Heart left ventricle (tissue), 16 donors: ENCODE results near the gene PASK. TPM values are rescaled to one million over a fixed set of nuclear protein-coding genes. Genes with fewer than 3 reads are reported as not detected.

Source experiments
- ATAC-seq, 4 donors: fragments of 200-7000 bp; cut with Tn5 transposase; one replicate each; pipeline ENCODE4 v1.9.1; 2020 to 2022; ENCODE audit warnings: moderate library complexity in 4 of 4, mild to moderate bottlenecking in 3 of 4, moderate number of reproducible peaks in 1 of 4
- DNase-seq, 5 donors: peaks; one replicate each; pipeline ENCODE4 v3.0.0-alpha.2; 2020
- H3K27ac ChIP-seq, 12 donors: fragments of 200-600 bp; sonication (generic) in 4 of 12; one replicate each; pipeline versions ENCODE4 v1.5.0 to v1.8.0; 2016 to 2022; ENCODE audit warnings: mild to moderate bottlenecking in 2 of 12
- H3K27me3 ChIP-seq, 9 donors: fragments of 200-600 bp; sonication (generic) in 2 of 9; one replicate each; pipeline versions ENCODE4 v1.5.1 to v1.8.0; 2016 to 2022; ENCODE audit warnings: mild to moderate bottlenecking in 3 of 9
- H3K36me3 ChIP-seq, 9 donors: fragments of 200-600 bp; sonication (generic) in 2 of 9; one replicate each; pipeline versions ENCODE4 v1.5.0 to v1.8.0; 2018 to 2022; ENCODE audit warnings: mild to moderate bottlenecking in 2 of 9
- H3K4me1 ChIP-seq, 12 donors: fragments of 200-600 bp; sonication (generic) in 4 of 12; one replicate each; pipeline versions ENCODE4 v1.5.0 to v1.8.0; 2016 to 2022; ENCODE audit warnings: mild to moderate bottlenecking in 3 of 12
- H3K4me3 ChIP-seq, 12 donors: fragments of 200-600 bp; sonication (generic) in 4 of 12; one replicate each; pipeline versions ENCODE4 v1.5.0 to v1.8.0; 2017 to 2022; ENCODE audit warnings: mild to moderate bottlenecking in 9 of 12, moderate library complexity in 4 of 12
- H3K9me3 ChIP-seq, 12 donors: fragments of 200-600 bp; sonication (generic) in 4 of 12; one replicate each; pipeline versions ENCODE4 v1.5.0 to v1.8.0; 2016 to 2022; ENCODE audit warnings: mild to moderate bottlenecking in 1 of 12
- CTCF ChIP-seq, 12 donors: fragments of 200-600 bp; sonication (generic) in 4 of 12; IDR thresholded peaks; one replicate each; pipeline versions ENCODE4 v1.5.0 to v1.8.0; 2018 to 2022; ENCODE audit warnings: antibody characterized with exemption in 12 of 12, mild to moderate bottlenecking in 5 of 12
- POLR2A ChIP-seq, 2 donors: fragments of 450-650 bp; IDR thresholded peaks; one replicate each; pipeline ENCODE4 v1.6.1; 2017; ENCODE audit warnings: antibody characterized with exemption in 2 of 2, mild to moderate bottlenecking in 2 of 2, moderate library complexity in 2 of 2
- WGBS, 4 donors: extraction: QIAGEN DNeasy Blood & Tissue Kit in 2 of 4; methylation state at CpG; one replicate each; pipeline versions ENCODE4 v1.1.5 to v1.1.7; 2013 to 2018; 5-methylcytosine and 5-hydroxymethylcytosine counted together
- intact Hi-C, 10 donors: fragments of 100-400 bp; cut with DNase I; formaldehyde crosslinking; loops; one replicate each; pipeline versions ENCODE4 v1.11.1 to v1.14.2; 2022
- polyA plus RNA-seq, 2 donors: library from polyadenylated mRNA; stranded (reverse); fragments of 200-250 nt; gene quantifications; one replicate each; pipeline ENCODE4 v1.2.3, GENCODE V29; 2013
- total RNA-seq, 9 donors: library from RNA; depleted of rRNA in 2 of 9; stranded (reverse); fragments of >200 nt in 2 of 9; fragmentation: NEBNext Ultra II Directional in 3 of 9; extraction: Animal tissue kit (Norgen Biotek cat#: 25700) in 3 of 9; gene quantifications; one replicate each; pipeline versions ENCODE4 v1.1.0 to v1.2.4, GENCODE V29; 2016 to 2023
- donor health status: ischemic (EF 13 %, LVEDD 7.1; RV severe dilation, severe dysfunction).
- donor health status: healthy with polysubstance abuse.
- donor health status: DM: no; HTN: yes; CAD: no.
- donor health status: DM: no; HTN: no; CAD: no.
- donor health status: ischemic (EF 25% LVEDD 6.9; RV normal size, moderate dysfunction).
- donor health status: ischemic (EF 25% LVEDD 5.7; RV mildly dilated, moderate dysfunction).
- donor health status: healthy.
- donor health status: DM: yes; HTN: yes; CAD: no.
- donor health status: ischemic (EF 35%, LVEDD 5.7; RV mildly dilated, moderate dysfunction).
- donor health status: nonischemic (EF 11% LVEDD 7.7; RV severe dilation, severe dysfunction).
- donor health status: DM: yes; HTN: yes; CAD: no.
- donor health status: PGD.
- donor health status: ischemic (EF 29% LVEDD 5.4; RV normal size, mild dysfunction).
- donor health status: nonischemic (EF 23%, LVEDD 6.1; RV moderate dilation, normal function).

PASK gene
- total and polyA plus RNA-seq, 11 donors = 0.60 to 6.3 (median 1.6) TPM

DNA sequence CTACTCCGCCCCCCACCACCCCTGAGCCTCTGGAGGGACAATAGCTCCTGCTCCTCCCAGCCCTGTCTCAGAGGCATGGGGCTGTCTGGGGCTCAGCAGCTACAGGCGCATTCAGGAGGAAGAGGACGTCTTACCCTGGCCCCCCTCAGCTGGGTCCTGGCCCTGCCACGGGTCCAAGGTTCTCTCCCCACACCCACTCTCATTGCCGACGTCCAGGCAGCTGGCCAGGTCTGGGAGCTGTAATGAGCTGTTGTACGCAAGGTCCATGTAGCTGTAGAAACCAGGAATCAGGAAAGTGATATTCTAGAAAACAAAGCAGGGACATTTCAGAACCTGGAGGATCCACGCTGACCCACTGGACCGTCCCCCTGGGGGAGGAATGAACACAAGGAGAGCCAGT is 13.5 kb downstream of the PASK start:
- DNase-seq = no peak
- 79 to 88% (median 84%) methylated on average over 9 of the region's 9 CpGs for WGBS, 4 donors
- H3K4me1 ChIP-seq = no peaks in the 10 kb centered on the region

DNA sequence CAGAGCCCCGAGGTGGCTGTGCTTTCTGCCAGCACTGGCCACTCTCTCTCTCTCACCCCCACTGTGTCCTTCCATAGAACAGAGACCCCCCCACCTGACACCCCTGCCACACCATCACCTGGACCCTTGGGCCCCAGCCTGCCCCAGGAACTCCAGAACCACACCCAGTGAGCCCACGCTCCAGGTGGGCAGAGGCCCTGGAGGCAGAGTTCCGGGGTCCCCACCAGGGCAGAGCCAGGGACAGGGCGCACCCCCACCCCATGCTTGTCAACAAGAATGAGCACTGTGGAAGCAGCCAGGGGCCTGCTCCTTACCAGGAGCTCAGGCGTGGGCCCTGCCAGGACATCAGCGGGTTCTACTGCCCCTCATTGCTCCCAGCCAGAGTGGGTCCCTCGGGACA is 14.6 kb downstream of the PASK start:
- intact Hi-C loops = no loop called here
- Histone ChIP-seq H3K27ac (no peak overlapping the region), H3K36me3 (peaks cover 0 to 12% (median 0%) of the 10 kb centered on the region in 9 donors), H3K9me3 (no peaks in the 10 kb centered on the region), H3K27me3 (no peaks in the 10 kb centered on the region), H3K4me3 (no peak overlapping the region), H3K4me1 (no peaks in the 10 kb centered on the region)
- no peak for ATAC-seq
- WGBS, 4 donors = 84 to 97% (median 91%) methylated on average over 3 to 7 of the region's 7 CpGs
- TF ChIP-seq POLR2A (IDR thresholded peaks at IDR 0.05) = no peak
- TF ChIP-seq CTCF (IDR thresholded peaks at IDR 0.05) = no peak
- no peak for DNase-seq

More for the DNA sequence above, 13.5 kb downstream of the PASK start:
- intact Hi-C loops = no loop called here
- no peak overlapping the region for H3K27ac ChIP-seq
- no peak overlapping the region for H3K4me3 ChIP-seq
- TF ChIP-seq CTCF (IDR thresholded peaks at IDR 0.05) (no peak), POLR2A (IDR thresholded peaks at IDR 0.05) (no peak)
- no peak for ATAC-seq
- H3K9me3 ChIP-seq = no peaks in the 10 kb centered on the region
- H3K36me3 ChIP-seq = peaks cover 0 to 12% (median 0%) of the 10 kb centered on the region in 9 donors
- no peaks in the 10 kb centered on the region for H3K27me3 ChIP-seq

- 94 to 97% (median 95%) methylated on average over 8 to 10 of the region's 10 CpGs for WGBS, 4 donors
- H3K9me3 ChIP-seq = no peaks in the 10 kb centered on the region
- DNase-seq = no peak
Measured at GRCh38 chr2:241133436-241133820, 15.8 kb downstream of the PASK start.

More at GRCh38 chr2:241133436-241133820, 15.8 kb downstream of the PASK start:
- no peak overlapping the region for H3K4me3 ChIP-seq
- H3K27ac ChIP-seq = no peak overlapping the region
- intact Hi-C loops = no loop called here
- H3K36me3 ChIP-seq = peaks cover 0 to 8% (median 0%) of the 10 kb centered on the region in 9 donors
- H3K27me3 ChIP-seq = no peaks in the 10 kb centered on the region
- TF ChIP-seq CTCF (IDR thresholded peaks at IDR 0.05) = no peak
- TF ChIP-seq POLR2A (IDR thresholded peaks at IDR 0.05) = no peak
- ATAC-seq = no peak
- H3K4me1 ChIP-seq = no peaks in the 10 kb centered on the region
